Measurements from ENCODE around the gene GLCCI1. TPM values are rescaled to one million over a fixed set of nuclear protein-coding genes. Genes with fewer than 3 reads are reported as not detected.

Gene GLCCI1
- total and polyA plus RNA-seq, 4 donors, result 1.4 to 5.9 (median 4.3) TPM

DNA sequence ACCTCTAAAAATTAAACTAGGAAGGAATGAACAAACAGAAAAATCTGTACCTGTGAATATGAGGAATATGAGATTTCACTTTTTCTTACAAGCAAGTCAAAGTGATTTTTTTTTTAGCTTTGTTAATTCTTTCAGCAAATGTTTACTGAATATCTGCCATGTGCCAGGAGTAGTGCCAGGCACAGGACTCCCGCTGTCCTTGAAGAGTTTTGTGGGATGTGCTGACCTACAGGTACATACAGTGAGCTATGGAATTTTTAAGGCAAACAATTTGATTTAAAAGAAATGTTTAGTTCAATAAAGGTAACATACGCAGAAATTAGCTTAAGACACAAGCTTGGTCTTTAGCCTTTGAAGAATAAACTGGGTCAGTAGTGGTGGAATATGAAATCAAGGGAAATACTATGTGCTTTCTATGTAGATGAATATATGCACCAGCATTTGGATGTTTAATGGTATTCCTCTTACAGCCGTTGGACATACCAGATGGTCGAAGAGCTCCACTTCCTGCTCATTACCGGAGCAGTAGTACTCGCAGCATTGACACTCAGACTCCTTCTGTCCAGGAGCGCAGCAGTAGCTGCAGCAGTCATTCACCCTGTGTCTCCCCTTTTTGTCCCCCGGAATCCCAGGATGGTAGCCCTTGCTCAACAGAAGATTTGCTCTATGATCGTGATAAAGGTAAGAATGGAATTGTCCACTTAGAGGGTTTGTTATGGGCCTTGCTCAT is 102.0 kb downstream of the GLCCI1 start:
- H3K9me3 ChIP-seq (ENCODE audit: control insufficient read depth in 4 of 4, low read length in 3 of 4), result no peaks in the 10 kb centered on the region
- TF ChIP-seq RXRA (IDR thresholded peaks at IDR 0.05) (no peak), HNF4A (conservative IDR thresholded peaks at IDR 0.05) (no peak), FOXA1 (IDR thresholded peaks at IDR 0.05) (no peak), SP1 (IDR thresholded peaks at IDR 0.05) (no peak), GABPA (IDR thresholded peaks at IDR 0.05 in 1 of 2, conservative IDR thresholded peaks at IDR 0.05 in 1 of 2) (no peak), HNF4G (IDR thresholded peaks at IDR 0.05) (no peak), EGR1 (IDR thresholded peaks at IDR 0.05; ENCODE audit: low read depth in 2 of 2) (no peak)
- TF ChIP-seq, protein P1, sequence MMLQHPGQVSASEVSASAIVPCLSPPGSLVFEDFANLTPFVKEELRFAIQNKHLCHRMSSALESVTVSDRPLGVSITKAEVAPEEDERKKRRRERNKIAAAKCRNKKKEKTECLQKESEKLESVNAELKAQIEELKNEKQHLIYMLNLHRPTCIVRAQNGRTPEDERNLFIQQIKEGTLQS (IDR thresholded peaks at IDR 0.05), result no peak
- TF ChIP-seq, protein P2, sequence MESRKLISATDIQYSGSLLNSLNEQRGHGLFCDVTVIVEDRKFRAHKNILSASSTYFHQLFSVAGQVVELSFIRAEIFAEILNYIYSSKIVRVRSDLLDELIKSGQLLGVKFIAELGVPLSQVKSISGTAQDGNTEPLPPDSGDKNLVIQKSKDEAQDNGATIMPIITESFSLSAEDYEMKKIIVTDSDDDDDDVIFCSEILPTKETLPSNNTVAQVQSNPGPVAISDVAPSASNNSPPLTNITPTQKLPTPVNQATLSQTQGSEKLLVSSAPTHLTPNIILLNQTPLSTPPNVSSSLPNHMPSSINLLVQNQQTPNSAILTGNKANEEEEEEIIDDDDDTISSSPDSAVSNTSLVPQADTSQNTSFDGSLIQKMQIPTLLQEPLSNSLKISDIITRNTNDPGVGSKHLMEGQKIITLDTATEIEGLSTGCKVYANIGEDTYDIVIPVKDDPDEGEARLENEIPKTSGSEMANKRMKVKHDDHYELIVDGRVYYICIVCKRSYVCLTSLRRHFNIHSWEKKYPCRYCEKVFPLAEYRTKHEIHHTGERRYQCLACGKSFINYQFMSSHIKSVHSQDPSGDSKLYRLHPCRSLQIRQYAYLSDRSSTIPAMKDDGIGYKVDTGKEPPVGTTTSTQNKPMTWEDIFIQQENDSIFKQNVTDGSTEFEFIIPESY (IDR thresholded peaks at IDR 0.05), result no peak
- peaks cover 0 to 2% (median 0%) of the 10 kb centered on the region in 4 donors for H3K4me1 ChIP-seq (ENCODE audit: control insufficient read depth in 4 of 4, insufficient read depth in 4 of 4, low read length in 3 of 4)
- H3K36me3 ChIP-seq (ENCODE audit: control insufficient read depth in 4 of 4, insufficient read depth in 3 of 4, low read depth in 1 of 4, low read length in 3 of 4), result peaks cover 0 to 5% (median 1%) of the 10 kb centered on the region in 4 donors
- 96% methylated on average over 9 of the region's 9 CpGs for WGBS
- H3K27me3 ChIP-seq (ENCODE audit: control insufficient read depth in 4 of 4, insufficient read depth in 4 of 4, low read length in 3 of 4), result no peaks in the 10 kb centered on the region
- H3K4me3 ChIP-seq (ENCODE audit: low read depth in 1 of 3, low read length in 3 of 3), result no peak overlapping the region
- no peak overlapping the region for H3K27ac ChIP-seq (ENCODE audit: low read depth in 1 of 2, low read length in 2 of 2)
- no peak for DNase-seq (ENCODE audit: low spot score)
- no peak overlapping the region for H3K9ac ChIP-seq (ENCODE audit: low read depth in 1 of 2, low read length in 2 of 2)

DNA sequence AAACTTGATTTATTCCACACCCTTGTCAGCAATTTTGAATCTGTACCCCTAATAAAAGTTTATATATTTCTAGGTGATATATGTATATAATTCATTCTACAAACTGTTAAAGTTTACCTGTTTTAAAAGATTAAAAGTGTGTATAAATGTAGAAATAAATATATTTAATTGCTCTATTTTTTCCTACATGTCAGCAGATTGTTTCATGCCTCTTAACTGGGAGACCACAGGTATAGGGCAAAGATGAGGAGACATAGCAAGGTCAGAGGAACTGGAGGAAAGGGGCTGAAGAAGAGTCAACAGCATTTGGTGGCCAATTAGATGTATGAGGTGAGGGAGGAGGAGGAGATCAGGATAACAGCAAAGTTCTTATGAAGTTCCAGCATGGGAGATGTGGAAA is 109.8 kb downstream of the GLCCI1 start:
- H3K4me1 ChIP-seq (ENCODE audit: control insufficient read depth in 4 of 4, insufficient read depth in 4 of 4, low read length in 3 of 4), result no peaks in the 10 kb centered on the region
- H3K4me3 ChIP-seq (ENCODE audit: low read depth in 1 of 3, low read length in 3 of 3), result no peak overlapping the region
- H3K9ac ChIP-seq (ENCODE audit: low read depth in 1 of 2, low read length in 2 of 2), result no peak overlapping the region
- TF ChIP-seq, protein P3, sequence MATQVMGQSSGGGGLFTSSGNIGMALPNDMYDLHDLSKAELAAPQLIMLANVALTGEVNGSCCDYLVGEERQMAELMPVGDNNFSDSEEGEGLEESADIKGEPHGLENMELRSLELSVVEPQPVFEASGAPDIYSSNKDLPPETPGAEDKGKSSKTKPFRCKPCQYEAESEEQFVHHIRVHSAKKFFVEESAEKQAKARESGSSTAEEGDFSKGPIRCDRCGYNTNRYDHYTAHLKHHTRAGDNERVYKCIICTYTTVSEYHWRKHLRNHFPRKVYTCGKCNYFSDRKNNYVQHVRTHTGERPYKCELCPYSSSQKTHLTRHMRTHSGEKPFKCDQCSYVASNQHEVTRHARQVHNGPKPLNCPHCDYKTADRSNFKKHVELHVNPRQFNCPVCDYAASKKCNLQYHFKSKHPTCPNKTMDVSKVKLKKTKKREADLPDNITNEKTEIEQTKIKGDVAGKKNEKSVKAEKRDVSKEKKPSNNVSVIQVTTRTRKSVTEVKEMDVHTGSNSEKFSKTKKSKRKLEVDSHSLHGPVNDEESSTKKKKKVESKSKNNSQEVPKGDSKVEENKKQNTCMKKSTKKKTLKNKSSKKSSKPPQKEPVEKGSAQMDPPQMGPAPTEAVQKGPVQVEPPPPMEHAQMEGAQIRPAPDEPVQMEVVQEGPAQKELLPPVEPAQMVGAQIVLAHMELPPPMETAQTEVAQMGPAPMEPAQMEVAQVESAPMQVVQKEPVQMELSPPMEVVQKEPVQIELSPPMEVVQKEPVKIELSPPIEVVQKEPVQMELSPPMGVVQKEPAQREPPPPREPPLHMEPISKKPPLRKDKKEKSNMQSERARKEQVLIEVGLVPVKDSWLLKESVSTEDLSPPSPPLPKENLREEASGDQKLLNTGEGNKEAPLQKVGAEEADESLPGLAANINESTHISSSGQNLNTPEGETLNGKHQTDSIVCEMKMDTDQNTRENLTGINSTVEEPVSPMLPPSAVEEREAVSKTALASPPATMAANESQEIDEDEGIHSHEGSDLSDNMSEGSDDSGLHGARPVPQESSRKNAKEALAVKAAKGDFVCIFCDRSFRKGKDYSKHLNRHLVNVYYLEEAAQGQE (IDR thresholded peaks at IDR 0.05), result no peak
- no peak for TF ChIP-seq FOXA1 (IDR thresholded peaks at IDR 0.05)
- no peak for TF ChIP-seq RAD21 (IDR thresholded peaks at IDR 0.05)
- no peak for TF ChIP-seq TAF1 (conservative IDR thresholded peaks at IDR 0.05)
- TF ChIP-seq, protein P1 (IDR thresholded peaks at IDR 0.05), result no peak
- no peak for TF ChIP-seq RXRA (IDR thresholded peaks at IDR 0.05)
- TF ChIP-seq SP1 (IDR thresholded peaks at IDR 0.05), result no peak
- TF ChIP-seq, protein P4, sequence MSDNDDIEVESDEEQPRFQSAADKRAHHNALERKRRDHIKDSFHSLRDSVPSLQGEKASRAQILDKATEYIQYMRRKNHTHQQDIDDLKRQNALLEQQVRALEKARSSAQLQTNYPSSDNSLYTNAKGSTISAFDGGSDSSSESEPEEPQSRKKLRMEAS (IDR thresholded peaks at IDR 0.05), result no peak
- TF ChIP-seq HNF4G (IDR thresholded peaks at IDR 0.05), result no peak
- TF ChIP-seq YY1 (IDR thresholded peaks at IDR 0.05), result no peak
- TF ChIP-seq EGR1 (IDR thresholded peaks at IDR 0.05; ENCODE audit: low read depth in 2 of 2), result no peak
- TF ChIP-seq, protein P2 (IDR thresholded peaks at IDR 0.05), result no peak
- TF ChIP-seq NR2F2 (IDR thresholded peaks at IDR 0.05), result no peak
- no peak for TF ChIP-seq FOXA2 (IDR thresholded peaks at IDR 0.05)
- TF ChIP-seq GABPA (IDR thresholded peaks at IDR 0.05 in 1 of 2, conservative IDR thresholded peaks at IDR 0.05 in 1 of 2), result no peak
- TF ChIP-seq, protein P5, sequence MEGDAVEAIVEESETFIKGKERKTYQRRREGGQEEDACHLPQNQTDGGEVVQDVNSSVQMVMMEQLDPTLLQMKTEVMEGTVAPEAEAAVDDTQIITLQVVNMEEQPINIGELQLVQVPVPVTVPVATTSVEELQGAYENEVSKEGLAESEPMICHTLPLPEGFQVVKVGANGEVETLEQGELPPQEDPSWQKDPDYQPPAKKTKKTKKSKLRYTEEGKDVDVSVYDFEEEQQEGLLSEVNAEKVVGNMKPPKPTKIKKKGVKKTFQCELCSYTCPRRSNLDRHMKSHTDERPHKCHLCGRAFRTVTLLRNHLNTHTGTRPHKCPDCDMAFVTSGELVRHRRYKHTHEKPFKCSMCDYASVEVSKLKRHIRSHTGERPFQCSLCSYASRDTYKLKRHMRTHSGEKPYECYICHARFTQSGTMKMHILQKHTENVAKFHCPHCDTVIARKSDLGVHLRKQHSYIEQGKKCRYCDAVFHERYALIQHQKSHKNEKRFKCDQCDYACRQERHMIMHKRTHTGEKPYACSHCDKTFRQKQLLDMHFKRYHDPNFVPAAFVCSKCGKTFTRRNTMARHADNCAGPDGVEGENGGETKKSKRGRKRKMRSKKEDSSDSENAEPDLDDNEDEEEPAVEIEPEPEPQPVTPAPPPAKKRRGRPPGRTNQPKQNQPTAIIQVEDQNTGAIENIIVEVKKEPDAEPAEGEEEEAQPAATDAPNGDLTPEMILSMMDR (IDR thresholded peaks at IDR 0.05; ENCODE audit: low read depth, low read length, missing input control), result no peak
- no peaks in the 10 kb centered on the region for H3K36me3 ChIP-seq (ENCODE audit: control insufficient read depth in 4 of 4, insufficient read depth in 3 of 4, low read depth in 1 of 4, low read length in 3 of 4)
- H3K27ac ChIP-seq (ENCODE audit: low read depth in 1 of 2, low read length in 2 of 2), result no peak overlapping the region
- H3K9me3 ChIP-seq (ENCODE audit: control insufficient read depth in 4 of 4, low read length in 3 of 4), result no peaks in the 10 kb centered on the region
- no peaks in the 10 kb centered on the region for H3K27me3 ChIP-seq (ENCODE audit: control insufficient read depth in 4 of 4, insufficient read depth in 4 of 4, low read length in 3 of 4)
- no peak for DNase-seq (ENCODE audit: low spot score)

Measured in liver (tissue), 9 donors.